ENCODE results near the gene LRRTM4. TPM values are rescaled to one million over a fixed set of nuclear protein-coding genes. Genes with fewer than 3 reads are reported as not detected.

The LRRTM4 gene
- total RNA-seq, 1 donor from 2014 or later = not detected

DNA sequence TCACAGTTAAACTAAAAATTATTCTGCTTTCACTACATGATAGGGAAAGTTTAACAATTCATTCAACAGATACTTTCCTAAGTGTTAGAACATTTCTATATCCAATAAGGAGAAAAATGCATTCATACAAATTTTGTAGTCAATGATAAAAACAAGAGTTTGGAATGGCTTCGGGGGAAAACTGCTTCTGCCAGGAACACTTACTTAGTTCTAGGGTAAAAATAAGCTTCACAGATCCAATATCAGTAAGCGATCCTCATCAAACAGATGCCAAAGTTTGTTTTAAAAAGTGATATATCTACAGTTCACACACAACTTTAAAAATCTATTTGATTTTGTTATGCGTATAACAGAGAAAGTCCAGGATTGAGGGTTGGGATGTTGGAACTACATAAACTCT, 199.7 kb downstream of the LRRTM4 start:
- DNase-seq (ENCODE audit: low read depth in 2 of 2) = no peak

DNA sequence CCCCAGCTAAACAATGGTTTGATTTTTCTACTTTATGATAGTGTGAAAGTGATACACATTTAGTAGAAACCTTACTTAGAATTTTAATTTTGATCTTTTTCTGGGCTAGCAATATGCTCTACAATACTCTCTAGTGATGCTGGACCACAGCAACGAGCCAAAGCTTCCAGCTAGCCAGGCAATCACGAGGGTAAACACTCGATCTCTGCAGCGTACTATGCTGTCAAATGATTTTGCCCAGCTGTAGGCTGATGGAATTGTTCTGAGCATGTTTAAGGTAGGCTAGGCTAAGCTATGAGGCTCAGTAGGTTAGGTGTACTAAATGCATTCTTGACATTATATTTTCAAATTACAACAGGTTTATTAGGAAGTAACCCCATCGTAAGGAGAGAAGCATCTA, 207.5 kb downstream of the LRRTM4 start:
- no peak for DNase-seq (ENCODE audit: low read depth in 2 of 2)

DNA sequence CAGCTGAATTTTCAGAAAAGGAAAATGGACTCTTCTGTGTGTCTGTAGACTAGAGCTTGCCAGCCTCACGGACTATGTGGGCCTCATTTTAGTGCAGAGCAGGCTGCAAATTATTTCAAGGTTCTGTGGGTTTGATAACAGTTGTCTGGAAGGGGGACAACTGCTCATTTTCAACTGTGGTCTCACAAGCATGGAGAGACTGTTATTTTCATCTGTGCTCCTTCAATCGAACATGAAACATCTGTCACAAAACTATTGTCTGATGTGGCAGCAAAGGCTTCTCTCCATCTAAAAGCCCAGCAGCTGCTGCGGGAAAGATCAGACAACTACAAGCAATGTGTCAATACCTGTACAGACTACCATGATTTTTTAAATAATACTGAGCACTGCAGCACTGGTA, 211.8 kb downstream of the LRRTM4 start:
- no peak for DNase-seq (ENCODE audit: low read depth in 2 of 2)

DNA sequence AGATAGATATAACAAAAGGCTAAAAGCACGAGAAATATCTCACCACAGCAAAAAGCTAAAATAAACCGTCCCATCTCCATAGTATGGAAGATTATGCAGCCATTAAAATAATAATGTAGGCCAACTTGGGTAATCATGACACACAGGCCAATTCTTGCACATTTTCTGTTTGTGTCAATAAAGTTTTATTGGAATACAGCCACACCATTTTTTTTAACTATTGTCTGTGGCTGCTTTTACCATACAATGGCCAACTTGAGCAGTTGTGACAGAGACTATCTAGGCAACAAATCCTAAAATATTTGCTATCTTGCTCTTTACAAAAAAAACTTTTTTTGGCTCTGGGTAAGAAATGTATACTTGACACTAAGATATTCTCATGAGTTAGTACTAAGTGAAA, 212.5 kb downstream of the LRRTM4 start:
- DNase-seq (ENCODE audit: low read depth in 2 of 2) = no peak

DNA sequence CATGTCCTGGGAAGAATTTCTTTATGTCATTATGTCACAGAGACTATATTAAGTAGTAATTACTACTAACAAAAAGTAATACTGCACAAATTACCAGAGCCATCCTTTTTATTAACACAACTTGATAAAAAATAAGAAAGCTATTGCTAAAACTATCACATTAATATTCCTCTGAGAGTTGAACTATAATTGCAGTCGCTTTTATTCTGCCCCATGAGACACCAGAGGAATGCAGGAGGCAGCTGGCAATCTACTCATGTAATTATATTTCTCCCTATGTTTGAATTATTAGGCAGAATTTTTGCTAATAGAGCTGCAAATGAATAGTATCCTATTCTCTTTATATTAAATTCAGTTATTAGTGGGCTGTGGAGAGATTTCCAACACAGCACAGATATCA, 220.7 kb downstream of the LRRTM4 start:
- no peak for DNase-seq (ENCODE audit: low read depth in 2 of 2)

DNA sequence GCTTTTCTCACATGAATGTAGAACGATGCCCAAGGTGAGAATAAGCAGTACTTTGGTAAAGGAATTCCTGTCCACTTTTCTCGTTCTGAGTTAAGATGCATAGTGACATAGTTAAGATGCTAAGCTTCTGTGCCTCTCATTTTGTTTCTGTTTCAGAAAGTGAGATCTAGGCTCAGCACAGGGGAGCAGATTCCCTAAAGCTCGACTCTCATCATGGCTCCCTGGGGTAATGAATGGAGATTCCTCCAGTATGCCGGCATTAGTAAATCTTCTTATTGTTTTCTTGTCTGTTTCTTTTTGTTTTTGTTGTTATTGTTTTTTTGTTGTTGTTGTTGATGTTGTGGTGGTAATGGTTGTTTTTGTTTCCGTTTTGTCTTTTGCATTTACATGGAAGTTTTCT, 225.4 kb downstream of the LRRTM4 start:
- DNase-seq (ENCODE audit: low read depth in 2 of 2) = no peak

DNA sequence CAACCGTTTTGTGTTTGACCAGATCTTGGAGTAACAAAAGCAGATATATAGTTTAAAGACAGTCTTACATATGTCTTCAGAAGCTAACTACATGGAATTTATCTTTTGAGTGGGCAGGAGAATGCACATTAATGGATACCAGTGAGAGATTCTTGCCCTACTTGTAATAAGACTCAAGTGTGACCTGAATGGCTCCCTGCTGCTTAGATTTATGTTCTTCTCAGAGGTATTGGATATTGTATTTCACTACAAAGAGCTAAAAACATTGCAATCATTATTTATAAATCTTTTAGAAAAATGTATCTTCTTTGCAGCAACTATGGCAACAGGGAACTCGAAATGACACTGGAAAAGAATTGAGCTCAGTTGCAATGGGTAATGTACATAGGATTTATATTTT, 227.7 kb downstream of the LRRTM4 start:
- no peak for DNase-seq (ENCODE audit: low read depth in 2 of 2)

DNA sequence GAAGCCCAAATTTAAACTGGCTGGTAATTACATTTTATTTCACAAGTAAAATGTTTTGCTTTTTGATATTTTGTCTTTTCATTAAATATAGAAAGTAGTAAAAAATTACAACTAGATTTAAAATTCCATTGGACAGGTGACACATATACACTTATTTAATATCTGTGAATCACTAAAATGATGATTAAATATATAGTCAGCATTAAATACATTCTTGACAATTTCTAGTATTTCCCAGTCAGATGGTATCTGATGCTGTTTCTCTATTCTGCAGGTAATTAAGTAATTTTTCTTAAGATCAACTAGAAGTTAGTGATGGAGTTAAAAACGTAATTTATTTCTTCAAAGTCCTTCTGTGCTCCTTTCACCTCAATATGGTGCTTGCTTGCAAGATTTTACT, 237.8 kb downstream of the LRRTM4 start:
- DNase-seq (ENCODE audit: low read depth in 2 of 2) = no peak

DNA sequence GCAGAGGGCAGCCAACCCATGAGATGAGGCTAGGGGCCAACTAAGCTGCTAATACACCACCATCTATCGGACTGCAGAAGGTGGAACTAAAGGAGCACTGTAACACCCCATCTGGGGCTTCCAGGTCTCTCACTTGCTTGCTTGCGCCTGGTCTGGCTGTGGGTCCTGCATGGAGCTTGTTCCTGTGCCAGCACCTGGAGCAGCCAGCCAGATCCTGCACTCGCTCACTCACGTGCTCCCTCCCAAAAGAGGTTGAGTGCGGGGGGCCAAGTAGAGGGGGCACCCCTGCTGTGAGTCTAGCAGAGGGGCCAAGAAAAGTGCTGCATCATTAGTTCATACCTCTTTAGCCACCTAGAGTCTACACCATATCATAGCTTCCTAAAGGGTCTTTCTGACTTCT, 250.9 kb downstream of the LRRTM4 start:
- DNase-seq (ENCODE audit: low read depth in 2 of 2) = no peak

DNA sequence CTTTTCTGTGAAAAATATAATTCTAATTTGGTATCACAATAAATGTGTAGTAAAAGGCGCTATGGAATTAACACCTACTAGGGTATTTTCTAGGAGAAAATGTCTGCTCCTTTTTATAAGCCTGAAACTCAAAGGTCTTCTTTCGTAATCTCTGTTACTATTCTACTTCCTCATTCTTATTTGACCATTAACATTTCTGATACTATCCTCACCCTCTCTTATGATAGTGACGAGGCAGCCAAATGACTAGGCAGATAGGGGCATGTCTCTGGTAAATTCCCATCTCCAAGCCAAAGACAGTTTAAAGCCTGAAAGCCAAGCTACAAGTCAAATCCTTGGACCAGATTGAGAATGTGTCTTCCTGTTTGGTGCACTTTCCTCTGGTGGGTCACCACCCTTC, 251.7 kb downstream of the LRRTM4 start:
- DNase-seq (ENCODE audit: low read depth in 2 of 2) = no peak

DNA sequence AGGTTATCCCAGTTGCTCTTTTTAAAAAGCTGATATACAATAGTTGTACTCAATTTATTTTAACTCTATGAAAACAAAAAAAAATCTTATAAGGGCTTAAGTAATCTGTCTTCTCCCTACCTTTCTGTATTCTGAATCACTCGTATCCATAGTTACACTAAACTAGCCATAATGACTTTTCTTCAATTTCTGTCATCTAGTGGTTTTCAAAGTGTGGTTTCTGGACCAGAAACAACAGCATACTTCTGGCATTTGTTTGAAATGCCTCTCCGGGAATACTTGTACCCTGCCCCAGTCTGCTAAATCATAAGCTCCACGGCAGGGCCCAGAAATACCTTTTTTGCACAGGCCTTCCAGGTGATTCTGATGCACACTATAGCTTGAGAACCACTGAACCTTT, 253.6 kb downstream of the LRRTM4 start:
- no peak for DNase-seq (ENCODE audit: low read depth in 2 of 2)

DNA sequence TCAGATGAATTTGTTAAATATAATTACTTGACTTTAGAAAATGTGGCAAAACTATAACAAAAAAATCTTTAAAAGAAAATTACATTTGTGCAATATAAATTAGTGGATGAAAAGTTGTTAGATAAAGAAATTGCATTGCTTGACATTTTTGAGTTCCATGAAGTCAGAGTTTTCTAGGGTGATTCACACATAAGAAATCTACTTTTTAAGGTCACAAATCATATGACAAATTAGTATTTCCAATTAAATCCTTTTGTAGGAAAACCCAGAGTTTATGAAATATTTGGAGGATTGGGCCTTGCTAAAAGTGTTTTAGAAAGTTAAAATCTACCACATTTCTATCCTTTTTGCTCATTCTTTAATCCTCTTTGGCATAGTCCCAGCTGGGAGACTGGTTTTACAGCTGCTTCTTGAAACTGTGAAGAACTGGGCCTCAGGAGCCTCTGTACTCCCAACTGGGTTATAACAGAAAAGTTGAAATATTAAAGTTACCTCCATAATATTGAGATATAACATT, 289.2 kb downstream of the LRRTM4 start:
- DNase-seq (ENCODE audit: low read depth in 2 of 2) = no peak

DNA sequence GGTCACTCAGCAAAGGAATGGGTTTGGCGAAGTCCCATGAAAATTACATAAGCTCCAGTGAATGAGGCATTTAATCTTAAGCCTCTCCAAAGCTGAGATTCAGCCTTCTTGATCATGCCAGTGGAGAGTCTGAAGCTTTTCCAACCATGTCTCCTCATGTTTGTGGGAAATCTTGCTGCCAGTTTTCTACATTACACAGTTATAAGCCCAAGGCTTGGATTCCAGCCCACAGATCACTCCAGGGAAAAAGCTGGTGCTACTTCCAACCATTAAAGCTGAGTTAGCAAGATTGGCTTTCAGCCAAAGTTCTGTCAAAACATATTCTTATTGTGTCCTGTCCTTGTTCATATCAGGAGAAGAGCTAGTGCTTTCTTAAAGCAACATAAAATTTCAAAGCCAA, 293.8 kb downstream of the LRRTM4 start:
- peak in 1 of 2 donors; percentile 4 for DNase-seq (ENCODE audit: low read depth in 2 of 2)

DNA sequence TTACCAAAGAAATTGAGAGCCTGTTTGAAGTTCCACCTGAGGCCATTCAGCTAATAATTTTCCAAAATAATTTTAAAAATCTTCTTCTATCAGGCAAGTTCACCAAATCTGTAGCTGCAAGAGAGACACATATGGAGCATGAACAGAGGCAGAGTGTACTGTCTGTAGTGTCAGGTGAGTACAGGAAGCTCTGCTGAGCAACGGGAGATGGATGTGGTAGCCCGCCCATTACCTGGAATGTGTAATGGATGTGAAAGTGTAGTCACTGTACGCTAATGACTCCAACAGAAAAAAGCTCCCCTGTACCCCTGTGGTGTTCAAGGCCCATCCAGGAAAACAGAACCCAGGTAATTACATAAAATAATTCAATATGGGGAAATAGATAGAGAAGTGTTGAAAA, 311.5 kb downstream of the LRRTM4 start:
- no peak for DNase-seq (ENCODE audit: low read depth in 2 of 2)

DNA sequence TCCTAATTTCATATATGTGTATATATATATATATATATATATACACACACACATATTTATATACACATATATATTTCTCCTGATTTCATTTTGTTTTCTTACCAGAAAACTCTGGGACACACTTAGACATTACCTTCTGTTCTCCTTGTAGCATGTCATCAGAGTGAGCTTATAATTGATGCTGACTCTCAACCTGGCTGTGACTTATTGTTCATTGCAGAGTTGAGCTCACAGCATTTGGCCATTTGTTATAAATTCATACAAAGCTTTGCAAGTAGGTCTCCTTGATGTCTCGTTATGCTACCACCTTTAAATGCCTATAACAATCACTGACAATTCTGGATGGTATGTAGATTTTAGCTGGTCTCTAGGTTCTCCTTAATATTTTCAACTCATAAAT, 314.8 kb downstream of the LRRTM4 start:
- no peak for DNase-seq (ENCODE audit: low read depth in 2 of 2)

DNA sequence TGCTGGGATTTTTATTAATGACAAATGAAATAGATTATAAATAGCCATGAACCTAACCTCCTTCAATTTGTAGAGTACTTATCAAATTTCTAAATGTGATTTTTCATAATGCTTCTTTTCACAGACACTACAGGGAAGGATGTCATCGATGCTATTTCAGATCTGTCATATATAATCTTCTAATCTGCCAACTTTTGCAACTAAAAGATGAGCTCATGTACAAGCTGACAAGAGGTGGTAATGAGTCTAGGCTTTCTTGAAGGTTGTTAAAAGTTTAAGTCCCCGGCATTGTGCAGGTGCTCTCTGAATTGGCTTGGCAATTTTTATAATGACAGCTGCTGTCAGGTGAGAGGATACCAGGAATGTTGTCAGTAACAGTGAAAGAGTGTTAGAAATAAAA, 320.4 kb downstream of the LRRTM4 start:
- DNase-seq (ENCODE audit: low read depth in 2 of 2) = no peak

DNA sequence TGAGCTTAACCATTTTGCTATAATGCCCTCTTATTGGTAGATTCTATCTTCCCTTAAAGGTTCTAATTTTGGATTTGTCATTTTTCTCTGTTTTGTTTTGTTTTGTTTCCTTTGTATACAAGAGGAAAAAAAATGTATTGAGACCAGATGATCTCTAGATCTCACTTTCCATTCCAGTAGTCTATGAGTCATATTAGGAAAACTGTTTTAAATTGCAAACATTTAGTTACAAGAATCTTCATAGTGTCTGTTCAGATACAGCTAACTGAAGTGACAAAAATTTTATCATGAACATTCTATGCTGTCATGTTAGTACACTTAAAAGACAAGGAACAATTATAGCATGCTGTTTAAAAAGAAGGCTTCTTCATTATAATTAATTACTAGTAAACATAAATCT, 322.8 kb downstream of the LRRTM4 start:
- no peak for DNase-seq (ENCODE audit: low read depth in 2 of 2)

DNA sequence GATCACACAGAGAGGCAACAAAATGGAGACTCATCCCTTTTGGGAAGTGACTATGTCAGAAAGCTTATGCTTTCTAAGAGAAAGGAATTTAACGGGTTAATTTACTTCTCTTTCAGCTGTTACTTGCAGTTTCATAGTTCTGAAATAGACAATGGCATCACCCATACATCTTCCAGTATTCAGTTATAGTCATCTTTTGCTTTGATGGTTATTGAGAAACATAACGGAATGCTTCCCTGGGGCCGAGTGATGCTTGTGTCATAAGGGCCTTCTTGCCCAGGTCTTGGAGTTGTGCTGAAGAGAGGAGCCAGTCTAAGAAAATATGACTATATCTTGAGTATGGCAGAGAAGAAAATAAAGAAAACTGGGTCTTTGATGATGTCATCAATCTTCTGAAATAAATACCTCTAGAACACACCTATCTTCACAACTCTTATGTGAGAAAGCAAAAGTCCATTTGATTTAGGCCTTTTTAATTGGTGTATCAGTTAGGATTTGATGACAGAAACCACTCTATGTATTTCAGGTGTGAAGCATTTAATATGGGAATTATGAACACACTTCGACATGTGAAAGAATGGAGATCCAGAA, 328.2 kb downstream of the LRRTM4 start:
- no peak for DNase-seq (ENCODE audit: low read depth in 2 of 2)

DNA sequence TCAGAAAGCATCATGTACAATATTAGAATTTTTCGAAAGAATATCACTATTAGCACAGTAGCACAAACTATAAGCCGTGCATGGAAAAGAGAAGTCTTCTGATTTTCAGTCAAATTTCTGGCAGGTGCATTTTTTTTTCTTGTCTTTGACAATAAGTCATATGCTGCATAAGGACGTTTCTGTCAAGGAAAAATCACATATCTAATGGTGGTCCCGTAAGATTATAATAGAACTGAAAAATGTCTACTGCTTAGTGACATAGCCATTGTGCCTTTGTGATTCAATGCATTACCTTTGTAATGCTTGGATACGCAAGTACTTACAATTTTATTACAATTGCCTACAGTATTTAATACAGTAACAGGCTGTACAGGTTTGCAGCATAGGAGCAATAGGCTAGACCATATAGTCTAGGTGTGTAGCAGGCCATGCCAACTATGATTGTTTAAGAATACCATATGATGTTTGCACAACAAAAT, 329.3 kb downstream of the LRRTM4 start:
- no peak for DNase-seq (ENCODE audit: low read depth in 2 of 2)

DNA sequence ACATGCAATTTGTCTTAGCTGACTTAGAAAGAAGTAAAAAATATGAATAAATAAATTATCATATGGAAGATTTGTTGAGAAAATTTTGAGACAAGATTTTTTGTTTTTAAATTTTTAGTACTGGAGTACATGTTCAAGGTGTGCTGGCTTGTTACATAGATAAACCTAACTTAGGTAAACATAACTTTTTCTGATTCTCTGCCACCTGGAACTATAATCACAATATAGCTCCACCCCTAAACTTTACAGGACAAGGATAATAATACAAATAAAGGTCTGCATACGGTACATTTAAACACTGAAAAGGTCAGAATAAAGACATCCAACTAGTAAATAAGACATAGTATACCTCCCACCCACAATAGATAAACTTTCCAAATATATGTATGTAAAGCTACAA, 330.5 kb downstream of the LRRTM4 start:
- no peak for DNase-seq (ENCODE audit: low read depth in 2 of 2)

DNA sequence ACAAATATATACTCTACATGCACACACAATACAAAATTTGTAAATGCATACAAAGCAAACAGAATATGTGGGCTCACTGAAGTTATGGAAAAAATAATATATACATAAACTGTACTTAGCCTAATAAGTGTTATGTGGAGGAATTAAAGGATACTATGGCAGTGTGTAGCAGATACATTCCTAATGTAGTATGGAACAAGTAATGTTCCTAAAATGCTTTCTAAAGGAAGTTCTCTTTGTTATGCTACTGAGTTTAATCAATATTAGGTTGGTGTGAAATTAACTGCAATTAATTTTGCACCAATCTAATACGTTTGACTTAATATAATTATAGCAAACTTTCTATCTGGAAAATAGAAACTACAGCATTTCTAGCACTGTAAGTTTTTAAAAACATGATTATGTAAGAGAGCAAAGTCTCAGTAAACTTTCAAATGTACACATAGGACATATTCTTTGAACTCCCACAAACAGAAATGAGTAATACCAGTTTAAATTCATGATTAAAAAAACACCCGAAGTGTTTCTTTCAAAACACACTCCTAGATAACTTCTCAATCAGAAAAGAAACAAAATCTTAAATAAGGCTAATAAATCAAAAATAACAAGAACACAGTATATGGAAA, 331.3 kb downstream of the LRRTM4 start:
- DNase-seq (ENCODE audit: low read depth in 2 of 2) = no peak

DNA sequence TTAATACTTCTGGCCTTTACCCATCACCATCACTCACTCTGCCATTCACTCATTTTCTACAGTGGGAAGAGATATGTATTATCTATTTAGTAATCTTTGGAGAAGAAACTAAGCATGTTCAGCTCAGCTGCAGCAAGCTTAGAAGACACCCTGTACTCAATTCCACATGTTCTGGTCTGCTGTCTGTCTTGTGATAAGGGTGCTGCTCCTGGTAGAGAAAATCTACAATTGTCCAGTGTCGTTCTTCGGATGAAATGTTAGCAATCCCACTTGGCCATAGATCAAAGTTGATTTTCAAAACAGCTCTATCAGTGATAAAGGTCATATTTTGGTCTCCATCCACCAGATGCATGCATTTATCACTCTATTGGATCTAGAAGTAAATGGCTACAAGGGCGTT, 337.1 kb downstream of the LRRTM4 start:
- no peak for DNase-seq (ENCODE audit: low read depth in 2 of 2)

DNA sequence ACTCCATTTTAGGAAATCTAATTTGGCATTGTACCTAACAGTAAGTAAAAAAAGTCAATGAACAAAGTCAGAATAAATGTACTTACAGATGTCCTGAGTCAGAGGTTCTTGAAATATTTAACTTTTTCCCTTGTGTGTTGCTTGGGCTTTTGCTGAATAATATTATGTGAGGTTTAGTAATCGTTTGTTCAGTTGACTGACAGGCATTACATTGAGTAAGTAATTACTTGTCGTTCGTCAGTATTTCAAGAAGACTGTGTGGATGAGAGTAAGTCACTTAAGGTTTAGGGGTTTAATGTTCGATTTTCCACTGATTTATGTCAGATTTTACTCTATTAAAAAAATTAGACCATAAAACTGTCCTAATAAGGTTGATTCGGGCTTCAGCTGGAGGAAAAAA, 342.9 kb downstream of the LRRTM4 start:
- DNase-seq (ENCODE audit: low read depth in 2 of 2) = no peak

Data from dermis microvascular lymphatic vessel endothelial cell (primary cell).